ENCODE data around the gene CTBP2.

- no peak for TF ChIP-seq EZH2 (optimal IDR thresholded peaks at IDR 0.05; ENCODE audit: low read depth, low read length)
- TF ChIP-seq, protein P1, sequence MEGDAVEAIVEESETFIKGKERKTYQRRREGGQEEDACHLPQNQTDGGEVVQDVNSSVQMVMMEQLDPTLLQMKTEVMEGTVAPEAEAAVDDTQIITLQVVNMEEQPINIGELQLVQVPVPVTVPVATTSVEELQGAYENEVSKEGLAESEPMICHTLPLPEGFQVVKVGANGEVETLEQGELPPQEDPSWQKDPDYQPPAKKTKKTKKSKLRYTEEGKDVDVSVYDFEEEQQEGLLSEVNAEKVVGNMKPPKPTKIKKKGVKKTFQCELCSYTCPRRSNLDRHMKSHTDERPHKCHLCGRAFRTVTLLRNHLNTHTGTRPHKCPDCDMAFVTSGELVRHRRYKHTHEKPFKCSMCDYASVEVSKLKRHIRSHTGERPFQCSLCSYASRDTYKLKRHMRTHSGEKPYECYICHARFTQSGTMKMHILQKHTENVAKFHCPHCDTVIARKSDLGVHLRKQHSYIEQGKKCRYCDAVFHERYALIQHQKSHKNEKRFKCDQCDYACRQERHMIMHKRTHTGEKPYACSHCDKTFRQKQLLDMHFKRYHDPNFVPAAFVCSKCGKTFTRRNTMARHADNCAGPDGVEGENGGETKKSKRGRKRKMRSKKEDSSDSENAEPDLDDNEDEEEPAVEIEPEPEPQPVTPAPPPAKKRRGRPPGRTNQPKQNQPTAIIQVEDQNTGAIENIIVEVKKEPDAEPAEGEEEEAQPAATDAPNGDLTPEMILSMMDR (IDR thresholded peaks at IDR 0.05; ENCODE audit: low read length), result no peak
- no peak for TF ChIP-seq EZH2phosphoT487 (IDR thresholded peaks at IDR 0.05; ENCODE audit: low read length)
Observed at GRCh38 chr10:125203186-125203800, 42.9 kb upstream of the CTBP2 start.

Data from MM.1S (cell line).